ENCODE measurements around the gene WWC2. TPM values are rescaled to one million over a fixed set of nuclear protein-coding genes. Genes with fewer than 3 reads are reported as not detected.

The WWC2 gene
- total RNA-seq, 1 donor = 4.3 TPM

DNA sequence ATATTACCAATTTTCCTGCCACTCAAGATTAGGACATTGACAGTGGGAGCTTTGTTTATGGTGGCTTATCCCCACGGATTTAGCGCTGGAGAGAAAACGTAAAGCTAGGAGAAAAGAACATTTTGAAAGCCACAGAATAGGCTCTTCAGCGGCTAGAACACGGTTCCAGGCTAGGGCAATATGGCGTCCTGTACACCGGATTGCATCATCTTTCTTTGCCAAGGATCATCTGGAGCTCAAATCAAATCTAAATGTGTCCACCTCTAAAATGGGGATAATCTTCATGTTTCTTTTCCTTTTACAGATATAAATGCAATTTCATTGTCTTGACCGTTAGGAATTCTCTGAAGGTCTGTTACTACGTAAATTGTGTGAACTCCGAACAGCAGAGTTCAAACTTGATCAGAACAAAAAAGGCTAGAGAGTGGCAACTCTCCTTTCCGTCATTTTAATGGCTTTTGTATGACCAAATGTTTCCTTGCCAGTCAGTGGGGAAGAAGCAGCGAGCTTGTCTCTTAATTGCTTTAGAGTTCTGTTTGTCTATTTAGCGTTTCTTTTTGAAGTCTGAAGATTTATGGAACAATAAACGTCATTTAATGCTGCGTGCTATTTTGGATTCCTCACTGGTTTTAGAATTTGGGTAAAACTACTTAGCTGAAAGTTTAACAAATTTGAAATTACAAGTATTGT lies 2.6 kb upstream of the WWC2 start:
- Histone ChIP-seq H3K27me3 (ENCODE audit: insufficient read depth, low read length) (peaks cover 43% of the 10 kb centered on the region), H3K4me3 (ENCODE audit: low read length) (no peak overlapping the region), H3K4me1 (ENCODE audit: insufficient read depth, low read length) (peaks cover 25% of the 10 kb centered on the region), H3K9me3 (ENCODE audit: low read depth, low read length) (no peaks in the 10 kb centered on the region)

DNA sequence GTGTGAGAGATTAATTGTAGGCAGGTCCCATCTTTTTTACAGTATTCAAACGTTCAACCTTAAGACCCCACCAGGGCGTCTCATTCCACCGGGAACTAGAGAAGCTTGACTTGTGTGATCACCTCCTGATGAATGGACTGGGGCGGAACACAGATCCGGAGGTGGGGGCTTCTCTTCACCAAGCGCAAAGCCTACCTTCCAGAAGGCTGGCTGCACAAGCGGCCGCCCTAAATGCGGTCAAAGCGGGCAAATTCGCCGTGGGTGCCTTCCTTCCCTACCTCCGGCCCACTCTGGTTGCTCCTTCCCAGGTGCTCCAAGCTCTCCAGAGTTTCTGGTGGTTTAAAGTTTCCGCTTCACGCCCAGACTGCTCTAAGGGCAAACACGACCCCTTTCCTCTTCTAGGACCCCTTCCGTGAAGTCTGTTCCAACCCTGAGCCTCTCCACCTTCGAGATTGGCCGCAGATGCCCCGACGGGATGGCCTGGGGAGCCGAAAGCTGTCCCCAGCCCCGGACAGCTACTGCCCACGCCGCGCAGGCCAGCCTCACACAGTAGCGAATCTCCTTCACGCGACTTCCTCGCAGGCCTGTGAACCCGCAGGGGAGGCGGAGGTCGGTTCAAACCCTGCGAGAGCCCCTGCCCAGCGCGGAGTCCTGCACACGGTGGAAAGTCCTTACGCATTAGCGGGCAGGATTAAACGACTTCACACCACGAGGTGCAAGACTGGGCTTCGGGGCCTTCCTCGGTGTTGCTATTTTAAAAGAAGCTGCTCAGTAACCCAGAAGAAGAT lies 1.6 kb upstream of the WWC2 start:
- H3K9me3 ChIP-seq (ENCODE audit: low read depth, low read length) = no peaks in the 10 kb centered on the region
- no peak overlapping the region for H3K4me3 ChIP-seq (ENCODE audit: low read length)
- H3K27me3 ChIP-seq (ENCODE audit: insufficient read depth, low read length) = peaks cover 53% of the 10 kb centered on the region
- peaks cover 25% of the 10 kb centered on the region for H3K4me1 ChIP-seq (ENCODE audit: insufficient read depth, low read length)

DNA sequence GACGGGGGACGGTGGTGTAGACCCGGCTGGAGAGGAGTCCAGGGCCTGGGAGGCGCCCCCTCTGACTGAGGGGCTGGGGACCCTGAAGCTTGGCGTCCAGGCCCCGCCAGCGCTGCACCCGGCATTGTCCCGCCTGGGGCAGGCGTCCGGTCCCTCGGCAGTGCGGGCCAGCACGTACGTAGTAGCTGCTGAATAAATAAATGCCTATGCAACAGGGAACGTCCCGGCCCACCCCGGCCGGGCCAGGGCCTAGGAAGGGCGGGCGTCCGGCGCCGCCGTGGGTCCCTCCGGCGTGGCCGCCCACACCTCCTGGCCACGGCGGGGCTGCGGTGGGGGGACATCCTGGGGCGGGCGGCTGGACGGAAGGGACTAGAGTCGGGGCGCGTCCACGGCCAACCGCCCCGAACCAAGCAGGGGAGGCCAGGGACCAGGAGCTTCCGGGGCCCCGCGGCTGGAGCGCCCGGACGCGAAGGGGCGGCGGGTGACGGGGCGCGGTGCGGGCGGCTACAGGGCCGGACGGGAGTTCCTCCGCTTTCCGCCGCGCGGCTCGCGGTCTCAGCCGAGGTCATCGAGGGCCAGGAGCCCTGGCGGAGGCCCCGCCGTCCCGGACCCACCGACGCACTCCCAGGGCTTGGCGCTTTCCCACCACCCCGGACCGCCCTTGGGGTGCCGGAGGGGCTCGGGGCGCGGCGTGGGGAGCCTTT lies 886 bp upstream of the WWC2 start:
- Histone ChIP-seq H3K4me1 (ENCODE audit: insufficient read depth, low read length) (peaks cover 25% of the 10 kb centered on the region), H3K4me3 (ENCODE audit: low read length) (peak overlapping the region; percentile 56), H3K9me3 (ENCODE audit: low read depth, low read length) (no peaks in the 10 kb centered on the region)

DNA sequence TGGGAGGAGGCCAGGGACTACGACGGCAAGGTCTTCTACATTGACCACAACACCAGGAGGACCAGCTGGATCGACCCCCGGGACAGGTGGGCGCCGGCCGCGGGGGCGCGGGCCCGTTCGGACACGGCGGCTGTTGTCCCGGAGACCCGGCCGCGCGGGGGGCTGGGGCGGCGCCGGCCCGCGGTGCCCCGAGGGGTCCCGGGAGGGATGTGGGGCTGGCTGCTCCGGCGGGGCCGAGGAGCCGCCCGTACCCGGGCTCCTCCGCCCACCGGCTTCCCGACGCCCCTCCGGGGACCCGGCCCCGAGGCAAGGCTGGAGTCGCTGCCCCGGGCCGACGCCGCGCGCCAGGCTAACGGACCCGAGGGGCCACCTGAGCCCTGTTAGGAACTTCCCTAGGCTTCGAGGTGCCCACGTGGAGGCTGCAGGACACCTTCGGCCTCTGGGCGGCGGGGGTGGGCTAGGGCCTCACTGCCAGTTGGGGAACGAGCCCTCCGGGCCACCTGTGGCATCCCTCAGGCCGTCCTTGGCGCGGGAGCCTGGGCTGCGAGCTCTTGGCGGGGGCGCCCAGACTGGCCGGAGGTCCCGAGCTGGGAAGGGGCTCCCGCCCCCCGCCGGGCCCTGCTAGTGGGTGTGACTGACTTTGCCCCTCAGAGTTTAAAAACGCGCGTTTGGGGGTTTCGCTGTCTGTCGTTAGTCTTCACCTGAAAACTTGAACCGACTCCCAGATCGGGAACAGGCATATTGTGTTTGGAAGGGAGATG lies 660 bp downstream of the WWC2 start:
- peak overlapping the region; percentile 56 for H3K4me3 ChIP-seq (ENCODE audit: low read length)

More for the DNA sequence above, 886 bp upstream of the WWC2 start:
- H3K27me3 ChIP-seq (ENCODE audit: insufficient read depth, low read length) = peaks cover 57% of the 10 kb centered on the region

DNA sequence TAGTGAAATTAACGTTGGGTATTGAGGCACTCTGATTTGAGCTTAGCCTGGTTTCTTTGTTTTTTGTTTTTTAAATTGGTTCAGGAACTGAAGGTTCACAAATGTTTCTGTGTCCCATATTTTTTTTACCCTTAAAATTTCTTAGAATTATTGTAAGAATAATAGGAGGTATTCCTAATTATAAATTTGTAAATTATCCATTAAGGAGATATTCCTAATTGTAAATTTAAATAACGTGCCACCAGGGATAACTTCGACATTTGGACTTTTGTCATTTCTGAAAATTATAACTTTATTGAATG lies 1.2 kb downstream of the WWC2 start:
- no peak overlapping the region for H3K4me3 ChIP-seq (ENCODE audit: low read length)
- H3K4me1 ChIP-seq (ENCODE audit: insufficient read depth, low read length) = peaks cover 25% of the 10 kb centered on the region
- H3K27me3 ChIP-seq (ENCODE audit: insufficient read depth, low read length) = peaks cover 54% of the 10 kb centered on the region
- no peaks in the 10 kb centered on the region for H3K9me3 ChIP-seq (ENCODE audit: low read depth, low read length)

More for the DNA sequence above, 660 bp downstream of the WWC2 start:
- no peaks in the 10 kb centered on the region for H3K9me3 ChIP-seq (ENCODE audit: low read depth, low read length)
- peaks cover 25% of the 10 kb centered on the region for H3K4me1 ChIP-seq (ENCODE audit: insufficient read depth, low read length)
- peaks cover 57% of the 10 kb centered on the region for H3K27me3 ChIP-seq (ENCODE audit: insufficient read depth, low read length)

DNA sequence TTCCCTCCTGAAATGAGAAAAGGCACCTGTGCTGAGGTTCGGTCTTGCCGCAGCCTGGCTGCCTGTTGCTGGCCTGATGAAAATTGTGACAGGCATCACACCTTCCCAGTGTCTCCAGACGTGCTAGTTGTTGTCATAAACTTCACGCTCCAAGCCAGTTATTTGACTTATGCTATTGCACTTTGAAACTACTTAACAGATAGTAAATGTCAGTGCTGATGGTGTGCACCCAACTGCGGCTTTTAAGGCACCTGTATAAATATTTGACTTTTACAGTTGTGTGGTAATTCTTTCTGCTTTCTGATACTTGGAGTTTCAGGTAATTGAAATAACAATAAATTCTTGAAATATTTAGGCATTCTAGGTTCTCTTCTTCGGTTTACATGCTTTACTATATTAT lies 1.8 kb downstream of the WWC2 start:
- Histone ChIP-seq H3K4me3 (ENCODE audit: low read length) (no peak overlapping the region), H3K4me1 (ENCODE audit: insufficient read depth, low read length) (peaks cover 25% of the 10 kb centered on the region), H3K9me3 (ENCODE audit: low read depth, low read length) (no peaks in the 10 kb centered on the region), H3K27me3 (ENCODE audit: insufficient read depth, low read length) (peaks cover 54% of the 10 kb centered on the region)

DNA sequence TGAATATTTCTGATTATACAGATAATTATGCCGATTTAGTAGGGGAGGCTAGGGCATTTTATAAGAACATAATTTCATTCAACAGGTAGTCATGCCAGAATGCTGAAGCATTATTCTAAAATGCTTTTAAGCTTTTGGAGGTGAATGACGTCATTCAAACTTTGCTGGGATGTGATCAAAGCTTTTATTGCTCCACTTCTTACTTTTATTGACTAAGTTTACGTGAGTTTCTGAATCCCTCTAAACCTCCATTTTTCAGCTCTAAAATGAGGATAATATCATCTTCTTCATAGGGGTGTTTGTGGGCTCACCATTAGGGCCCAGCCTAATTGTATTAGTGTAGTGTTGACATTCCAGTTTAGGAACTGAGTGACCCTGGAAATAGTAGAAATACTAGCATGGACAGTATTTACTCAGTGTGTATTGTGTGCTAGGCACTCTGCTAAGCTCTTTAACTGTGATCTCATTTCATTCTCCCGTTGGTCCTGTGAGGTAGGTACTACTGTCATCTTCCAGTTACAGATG lies 3.0 kb downstream of the WWC2 start:
- H3K4me3 ChIP-seq (ENCODE audit: low read length) = no peak overlapping the region
- H3K27me3 ChIP-seq (ENCODE audit: insufficient read depth, low read length) = peaks cover 45% of the 10 kb centered on the region
- H3K4me1 ChIP-seq (ENCODE audit: insufficient read depth, low read length) = peaks cover 25% of the 10 kb centered on the region
- H3K9me3 ChIP-seq (ENCODE audit: low read depth, low read length) = no peaks in the 10 kb centered on the region

DNA sequence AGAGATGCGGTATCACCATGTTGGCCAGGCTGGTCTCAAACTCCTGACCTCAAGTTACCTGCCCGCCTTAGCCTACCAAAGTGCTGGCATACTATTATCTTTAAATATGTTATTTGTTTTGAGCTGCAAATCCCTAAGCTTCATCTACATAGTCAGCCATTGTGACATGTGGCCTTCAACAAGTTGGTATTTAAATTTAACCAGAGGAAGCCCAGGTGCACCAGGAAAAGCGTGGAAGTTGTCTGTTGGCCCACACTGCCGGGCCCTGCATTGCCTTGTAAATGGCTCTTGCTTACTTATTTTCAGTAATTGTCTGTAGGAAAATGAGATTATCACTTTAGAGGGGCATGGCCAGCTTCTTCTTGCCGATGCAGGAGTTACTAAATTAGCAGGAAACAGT lies 6.0 kb downstream of the WWC2 start:
- no peak overlapping the region for H3K4me3 ChIP-seq (ENCODE audit: low read length)
- H3K9me3 ChIP-seq (ENCODE audit: low read depth, low read length) = no peaks in the 10 kb centered on the region
- H3K27me3 ChIP-seq (ENCODE audit: insufficient read depth, low read length) = peaks cover 28% of the 10 kb centered on the region
- peaks cover 2% of the 10 kb centered on the region for H3K4me1 ChIP-seq (ENCODE audit: insufficient read depth, low read length)

DNA sequence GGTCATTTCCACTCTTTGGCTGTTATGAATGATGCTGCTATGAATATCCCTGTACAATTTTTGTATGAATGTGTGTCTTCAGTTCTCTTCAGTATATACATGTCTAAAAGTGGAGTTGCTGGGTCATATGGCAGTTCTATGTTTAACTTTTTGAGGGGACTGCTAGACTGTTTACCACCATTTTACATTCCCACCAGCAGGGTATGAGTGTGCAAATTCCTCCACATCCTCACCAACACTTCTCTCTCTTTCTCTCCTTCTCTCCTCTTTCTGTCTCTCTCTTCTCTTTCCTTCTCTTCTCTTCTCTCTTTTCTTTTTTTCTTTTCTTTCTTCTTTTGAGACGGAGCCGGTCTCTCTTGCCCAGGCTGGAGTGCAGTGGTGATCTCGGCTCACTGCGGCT lies 7.8 kb downstream of the WWC2 start:
- H3K4me3 ChIP-seq (ENCODE audit: low read length) = no peak overlapping the region
- H3K4me1 ChIP-seq (ENCODE audit: insufficient read depth, low read length) = no peaks in the 10 kb centered on the region
- peaks cover 11% of the 10 kb centered on the region for H3K27me3 ChIP-seq (ENCODE audit: insufficient read depth, low read length)
- no peaks in the 10 kb centered on the region for H3K9me3 ChIP-seq (ENCODE audit: low read depth, low read length)

DNA sequence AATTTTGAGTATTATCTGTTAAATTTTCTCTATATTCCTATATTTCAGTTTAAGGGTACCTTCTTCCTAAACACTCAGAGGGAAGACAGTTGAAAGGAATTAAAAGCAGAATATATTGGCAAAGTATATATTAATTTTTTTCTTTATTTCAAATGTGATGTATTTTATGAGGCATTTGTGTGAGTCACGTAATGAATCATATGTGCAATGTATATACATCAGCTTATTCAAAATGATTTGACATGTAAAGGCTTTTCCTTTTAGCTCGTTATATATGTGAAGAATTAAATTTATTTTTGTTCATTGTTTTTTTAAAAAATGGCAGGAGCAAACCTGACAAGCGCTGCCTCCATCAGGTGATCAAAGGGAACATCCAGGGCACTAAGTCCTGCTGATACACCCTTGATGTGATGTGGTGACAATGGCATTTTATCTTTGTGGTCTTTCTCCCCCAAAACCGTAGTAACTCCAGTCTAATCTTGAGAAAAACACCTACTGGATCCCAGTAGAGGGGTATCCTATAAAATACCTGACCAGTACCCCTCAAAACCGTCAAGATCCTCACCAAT lies 8.9 kb downstream of the WWC2 start:
- no peaks in the 10 kb centered on the region for H3K9me3 ChIP-seq (ENCODE audit: low read depth, low read length)
- no peak overlapping the region for H3K4me3 ChIP-seq (ENCODE audit: low read length)
- no peaks in the 10 kb centered on the region for H3K27me3 ChIP-seq (ENCODE audit: insufficient read depth, low read length)
- H3K4me1 ChIP-seq (ENCODE audit: insufficient read depth, low read length) = no peaks in the 10 kb centered on the region

DNA sequence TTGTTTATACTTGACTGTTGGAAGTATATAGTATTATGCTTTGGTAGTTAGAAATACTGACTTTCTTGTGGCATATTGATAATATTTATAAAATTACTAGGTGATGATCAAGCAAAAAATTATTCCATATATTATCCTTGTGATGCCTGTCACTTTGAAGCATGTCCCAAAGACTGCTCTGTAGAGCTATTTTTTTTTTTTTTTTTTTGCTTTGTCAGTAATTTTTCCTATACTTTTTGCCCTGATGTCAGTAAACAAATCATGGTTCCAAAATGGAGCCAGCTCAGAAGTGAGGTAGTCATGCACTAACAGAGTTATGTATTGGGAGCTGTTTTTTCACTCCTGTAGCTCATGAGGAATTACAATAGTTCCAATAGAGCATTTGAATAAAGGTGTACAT lies 11.2 kb downstream of the WWC2 start:
- no peaks in the 10 kb centered on the region for H3K9me3 ChIP-seq (ENCODE audit: low read depth, low read length)
- H3K4me3 ChIP-seq (ENCODE audit: low read length) = no peak overlapping the region
- no peaks in the 10 kb centered on the region for H3K4me1 ChIP-seq (ENCODE audit: insufficient read depth, low read length)
- no peaks in the 10 kb centered on the region for H3K27me3 ChIP-seq (ENCODE audit: insufficient read depth, low read length)

DNA sequence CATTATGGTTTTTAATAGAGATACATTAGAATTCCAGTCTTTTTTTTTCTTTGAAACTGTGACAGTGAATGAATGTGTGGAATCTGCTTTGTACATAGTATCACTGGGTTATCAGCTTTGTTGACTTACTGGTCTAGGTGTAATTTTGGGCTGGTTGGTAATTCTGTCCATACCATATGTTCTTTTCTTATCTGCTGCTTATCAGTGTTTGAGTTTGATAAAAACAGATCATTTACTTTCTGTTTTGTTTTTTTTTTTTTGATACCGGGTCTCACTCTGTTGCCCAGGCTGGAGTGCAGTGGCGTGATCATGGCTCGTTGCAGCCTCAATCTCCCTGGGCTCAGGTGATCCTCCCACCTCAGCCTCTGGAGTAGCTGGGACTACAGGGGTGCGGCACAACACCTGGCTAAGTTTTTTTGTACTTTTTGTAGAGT lies 12.4 kb downstream of the WWC2 start:
- Histone ChIP-seq H3K27me3 (ENCODE audit: insufficient read depth, low read length) (no peaks in the 10 kb centered on the region), H3K4me3 (ENCODE audit: low read length) (no peak overlapping the region), H3K4me1 (ENCODE audit: insufficient read depth, low read length) (no peaks in the 10 kb centered on the region), H3K9me3 (ENCODE audit: low read depth, low read length) (no peaks in the 10 kb centered on the region)

DNA sequence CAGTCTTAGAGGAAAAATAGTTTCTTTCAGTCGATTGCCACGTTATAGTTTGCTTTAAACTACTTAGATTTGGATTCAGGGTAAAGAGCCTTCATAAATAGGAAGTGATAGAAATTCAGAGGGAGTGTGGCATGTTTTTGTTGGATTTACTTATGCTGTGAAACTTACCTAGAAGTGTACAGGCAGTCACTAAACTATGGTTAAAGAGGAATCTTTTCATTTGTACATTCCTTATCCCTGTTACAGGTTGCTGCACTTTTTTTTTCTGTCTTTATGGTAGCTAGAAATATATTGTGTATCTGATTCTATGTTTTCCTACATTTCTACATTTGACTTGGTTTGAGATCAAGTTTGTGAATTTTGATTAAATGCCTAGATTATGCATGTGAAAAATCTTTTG lies 19.1 kb downstream of the WWC2 start:
- H3K27me3 ChIP-seq (ENCODE audit: insufficient read depth, low read length) = no peaks in the 10 kb centered on the region
- H3K4me1 ChIP-seq (ENCODE audit: insufficient read depth, low read length) = no peaks in the 10 kb centered on the region
- H3K4me3 ChIP-seq (ENCODE audit: low read length) = no peak overlapping the region
- no peaks in the 10 kb centered on the region for H3K9me3 ChIP-seq (ENCODE audit: low read depth, low read length)

DNA sequence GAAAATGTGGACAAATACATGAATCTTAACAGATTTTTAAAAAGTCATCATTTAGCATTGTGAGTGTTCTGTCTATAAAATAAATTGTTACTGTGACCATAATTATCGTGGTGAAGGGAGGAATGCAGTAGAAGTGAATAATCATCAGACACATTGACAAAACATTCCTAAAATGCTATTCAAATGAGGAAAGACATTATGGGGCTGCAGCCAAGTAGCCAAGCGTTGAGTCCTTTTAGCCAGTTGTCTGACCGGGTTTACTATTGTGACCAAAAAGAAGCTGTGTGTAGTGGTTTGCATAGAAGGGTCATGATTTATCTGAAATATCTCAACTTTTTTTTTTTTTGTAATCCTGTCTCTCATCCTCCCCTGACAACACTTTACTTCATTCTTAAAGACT lies 19.5 kb downstream of the WWC2 start:
- Histone ChIP-seq H3K9me3 (ENCODE audit: low read depth, low read length) (no peaks in the 10 kb centered on the region), H3K27me3 (ENCODE audit: insufficient read depth, low read length) (no peaks in the 10 kb centered on the region)

More for the DNA sequence above, 19.5 kb downstream of the WWC2 start:
- H3K4me1 ChIP-seq (ENCODE audit: insufficient read depth, low read length) = no peaks in the 10 kb centered on the region
- H3K4me3 ChIP-seq (ENCODE audit: low read length) = no peak overlapping the region
